ENCODE results near the gene LNP1. TPM values are rescaled to one million over a fixed set of nuclear protein-coding genes. Genes with fewer than 3 reads are reported as not detected.

LNP1 gene
- total and polyA plus RNA-seq, 9 donors: 2.4 to 7.9 (median 4.4) TPM

DNA sequence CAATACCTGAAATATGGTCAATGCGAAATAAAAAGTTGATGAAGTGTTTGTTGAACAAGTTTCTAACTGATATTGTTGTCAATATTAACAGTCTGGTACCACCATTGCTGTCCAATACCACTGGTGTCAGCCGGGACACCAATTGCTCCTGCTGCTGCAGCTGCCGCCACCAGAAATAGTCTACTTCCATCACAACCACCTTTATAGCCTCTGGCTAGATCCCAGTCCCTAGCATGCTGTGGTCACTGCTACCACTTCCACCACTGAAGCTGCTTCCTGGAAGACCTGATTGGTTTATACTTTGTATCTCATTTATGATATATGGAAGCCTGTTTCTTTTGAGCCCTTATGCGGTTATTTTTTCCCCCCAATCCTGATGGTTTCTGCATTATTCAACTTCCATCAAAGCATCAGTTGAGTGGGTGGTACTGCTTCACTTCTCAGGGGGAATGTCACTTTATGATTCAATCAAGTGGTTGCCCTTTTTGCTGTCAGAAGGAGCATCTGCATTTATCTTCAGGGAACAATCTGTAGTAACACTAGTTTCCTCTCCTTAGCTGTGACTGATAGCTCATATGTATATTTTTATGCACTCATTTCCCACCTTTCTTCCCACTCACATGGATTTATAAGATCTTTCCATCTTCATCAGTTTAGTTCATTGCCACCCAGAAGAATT lies 11.7 kb downstream of the LNP1 start:
- 82 to 99% (median 97%) methylated on average over 4 of the region's 4 CpGs for WGBS, 3 donors
- Histone ChIP-seq H3K27ac (no peak overlapping the region), H3K27me3 (no peaks in the 10 kb centered on the region), H3K9me3 (no peaks in the 10 kb centered on the region), H3K4me3 (no peak overlapping the region), H3K4me1 (ENCODE audit: insufficient read depth) (no peaks in the 10 kb centered on the region), H3K36me3 (no peaks in the 10 kb centered on the region)
- DNase-seq: no peak
- intact Hi-C loops (cut with DNase I): no loop called here
- TF ChIP-seq CTCF (IDR thresholded peaks at IDR 0.05) (no peak), EP300 (IDR thresholded peaks at IDR 0.05) (no peak), POLR2A (IDR thresholded peaks at IDR 0.05) (no peak)

DNA sequence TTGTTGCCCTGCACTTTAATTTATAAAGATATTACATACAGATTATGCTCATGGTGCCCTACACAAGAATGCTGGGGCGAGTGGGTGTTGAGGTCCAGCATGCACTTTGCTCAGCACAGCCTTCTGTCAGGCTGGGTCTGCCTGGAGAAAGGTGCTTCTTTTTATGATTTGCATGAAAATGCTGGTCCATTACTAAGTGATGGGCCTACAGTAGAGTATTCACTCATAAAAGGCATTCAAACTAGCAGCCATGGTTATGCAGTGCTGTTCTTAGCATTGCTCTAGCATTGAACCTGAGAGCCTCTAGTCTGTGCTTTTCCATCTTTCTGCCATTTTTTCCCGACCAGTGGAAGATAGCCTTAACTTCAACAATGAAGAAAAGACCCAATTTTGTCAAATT lies 12.3 kb downstream of the LNP1 start:
- intact Hi-C loops (cut with DNase I): no loop called here
- Histone ChIP-seq H3K4me1 (ENCODE audit: insufficient read depth) (no peaks in the 10 kb centered on the region), H3K4me3 (no peak overlapping the region), H3K9me3 (no peaks in the 10 kb centered on the region), H3K27ac (no peak overlapping the region), H3K27me3 (no peaks in the 10 kb centered on the region), H3K36me3 (no peaks in the 10 kb centered on the region)
- DNase-seq: no peak
- WGBS, 3 donors: 83 to 92% (median 85%) methylated on average over 2 of the region's 2 CpGs
- TF ChIP-seq EP300 (IDR thresholded peaks at IDR 0.05) (no peak), POLR2A (IDR thresholded peaks at IDR 0.05) (no peak), CTCF (IDR thresholded peaks at IDR 0.05) (no peak)

DNA sequence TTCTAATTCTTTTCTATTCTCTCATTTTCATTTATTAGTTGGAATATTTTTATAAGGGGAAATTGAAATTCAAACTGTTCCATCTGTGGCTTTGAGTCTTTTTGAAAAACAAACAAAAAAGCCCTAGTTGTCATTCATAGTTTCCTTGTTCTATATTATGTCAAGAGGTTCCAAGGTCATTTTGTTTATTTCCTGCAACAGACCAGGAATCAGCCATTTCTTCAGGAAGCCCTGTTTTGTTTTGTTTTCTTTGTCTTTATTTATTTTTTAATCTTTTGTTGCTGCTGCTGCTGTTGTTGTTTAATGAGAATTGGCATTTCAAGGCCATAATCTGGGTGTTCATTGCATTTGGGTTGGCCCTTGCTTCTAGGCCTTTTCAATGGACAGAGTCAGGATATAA lies 14.8 kb downstream of the LNP1 start:
- Histone ChIP-seq H3K36me3 (no peaks in the 10 kb centered on the region), H3K4me1 (ENCODE audit: insufficient read depth) (no peaks in the 10 kb centered on the region), H3K27me3 (no peaks in the 10 kb centered on the region), H3K9me3 (no peaks in the 10 kb centered on the region), H3K27ac (no peak overlapping the region), H3K4me3 (no peak overlapping the region)
- no peak for DNase-seq
- TF ChIP-seq POLR2A (IDR thresholded peaks at IDR 0.05): no peak
- TF ChIP-seq EP300 (IDR thresholded peaks at IDR 0.05): no peak
- no peak for TF ChIP-seq CTCF (IDR thresholded peaks at IDR 0.05)
- intact Hi-C loops (cut with DNase I): no loop called here

- Histone ChIP-seq H3K27ac (no peak overlapping the region), H3K27me3 (no peaks in the 10 kb centered on the region), H3K4me3 (no peak overlapping the region), H3K36me3 (no peaks in the 10 kb centered on the region), H3K4me1 (ENCODE audit: insufficient read depth) (no peaks in the 10 kb centered on the region), H3K9me3 (no peaks in the 10 kb centered on the region)
- intact Hi-C loops (cut with DNase I): no loop called here
- DNase-seq: no peak
- no peak for TF ChIP-seq POLR2A (IDR thresholded peaks at IDR 0.05)
- no peak for TF ChIP-seq CTCF (IDR thresholded peaks at IDR 0.05)
- no peak for TF ChIP-seq EP300 (IDR thresholded peaks at IDR 0.05)
- WGBS, 3 donors: 42 to 73% (median 62%) methylated on average over 1 of the region's 1 CpG
Measured at GRCh38 chr3:100416863-100417262, 15.5 kb downstream of the LNP1 start.

Measured in ovary (tissue), 9 donors.